GM08714 (cell line): ENCODE results near the gene PCGF2.

ENCODE experiments used
- H3K4me3 ChIP-seq: fragments of 200-500 bp; sonication (Bioruptor generic); 2 replicates; pipeline ENCODE4 v1.5.1; 2014; ENCODE audit warnings: mild to moderate bottlenecking, low read length, inconsistent platforms
- ZNF274 ChIP-seq: IDR thresholded peaks from 2 replicates; pipeline ENCODE4 v1.6.1; 2012; ENCODE audit warnings: mild to moderate bottlenecking, low read depth, low read length

The PCGF2 gene

DNA sequence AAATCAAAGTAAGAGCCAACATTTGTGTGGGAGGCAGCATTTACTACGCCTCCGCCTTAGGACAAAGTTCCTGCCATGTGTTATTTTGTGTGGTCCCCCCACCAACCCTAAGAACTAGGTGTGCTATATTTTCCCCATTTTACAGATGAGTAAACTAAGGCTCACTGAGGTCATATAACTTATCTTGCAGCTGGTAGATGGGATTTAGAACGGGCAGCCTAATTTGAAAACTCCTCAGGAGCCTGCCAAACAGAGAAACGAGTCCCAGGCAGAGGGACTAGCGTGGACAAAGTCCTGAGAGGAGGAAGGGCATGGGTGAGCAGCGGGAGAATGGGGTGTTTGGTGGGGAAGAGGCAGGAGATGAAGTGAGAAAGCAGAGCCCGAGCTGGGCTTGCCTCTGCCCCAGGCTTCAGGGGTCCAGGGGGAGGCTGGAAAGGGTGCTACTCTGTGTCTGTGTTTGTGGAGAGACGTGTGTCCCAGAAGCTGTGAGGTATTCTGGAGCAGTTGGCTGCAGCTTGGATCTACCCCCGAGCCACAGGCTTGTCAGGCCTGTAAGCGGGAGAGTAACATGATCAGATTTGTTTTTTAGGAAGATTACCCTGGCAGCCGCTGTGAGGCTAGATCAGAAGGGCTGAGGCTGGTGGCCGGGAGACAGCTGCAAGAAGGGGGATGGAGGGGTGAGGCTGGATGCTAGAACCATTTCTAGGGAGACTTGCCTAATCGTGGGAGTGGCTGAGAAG is 38.1 kb downstream of the PCGF2 start:
- no peak overlapping the region for H3K4me3 ChIP-seq
- TF ChIP-seq ZNF274, result no peak

- no peak overlapping the region for H3K4me3 ChIP-seq
- no peak for TF ChIP-seq ZNF274
Measured at GRCh38 chr17:38709104-38709820, 38.9 kb downstream of the PCGF2 start.

- no peak overlapping the region for H3K4me3 ChIP-seq
- TF ChIP-seq ZNF274, result no peak
Measured at GRCh38 chr17:38707678-38708351, 40.3 kb downstream of the PCGF2 start.

DNA sequence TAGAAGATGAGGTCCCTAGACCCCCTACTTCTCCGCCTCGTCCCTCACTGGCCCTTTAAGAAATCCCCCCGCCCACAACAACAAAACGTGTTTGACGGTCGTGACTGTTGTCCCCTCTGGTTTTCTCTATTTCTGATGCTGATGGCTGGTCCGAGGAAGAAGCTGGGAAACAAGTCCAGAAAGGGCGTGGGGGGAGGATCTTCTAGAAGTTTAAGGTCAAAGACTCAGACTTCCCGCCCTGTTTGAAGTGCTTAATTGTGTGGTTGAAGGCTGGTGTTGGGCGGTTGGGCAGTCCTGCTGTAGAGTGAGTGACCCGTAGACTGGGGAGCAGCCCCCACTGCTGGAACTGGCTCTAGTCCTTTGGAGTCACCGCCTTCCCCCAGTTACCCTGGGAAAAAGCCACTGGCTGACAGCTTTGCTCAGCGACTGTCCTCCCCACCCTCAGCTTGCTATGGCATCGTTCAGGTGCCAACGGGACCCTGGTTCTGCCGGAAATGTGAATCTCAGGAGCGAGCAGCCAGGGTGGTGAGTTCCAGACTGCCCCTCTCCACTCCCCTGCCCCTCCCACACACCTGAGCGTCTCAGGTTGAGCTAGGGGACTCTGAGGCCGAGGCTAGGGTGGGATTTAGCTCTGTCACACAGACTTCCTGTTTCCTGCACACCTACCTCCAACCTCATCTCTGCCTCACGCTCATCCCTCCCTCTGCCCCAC is 41.5 kb downstream of the PCGF2 start:
- no peak for TF ChIP-seq ZNF274
- peak overlapping the region; percentile 94 for H3K4me3 ChIP-seq

- no peak for TF ChIP-seq ZNF274
Measured at GRCh38 chr17:38705803-38706504, 42.2 kb downstream of the PCGF2 start.

GRCh38 chr17:38705523-38705802 is 42.7 kb downstream of the PCGF2 start:
- TF ChIP-seq ZNF274, result no peak
- peak overlapping the region; percentile 94 for H3K4me3 ChIP-seq

More at GRCh38 chr17:38705803-38706504, 42.2 kb downstream of the PCGF2 start:
- peak overlapping the region; percentile 94 for H3K4me3 ChIP-seq

DNA sequence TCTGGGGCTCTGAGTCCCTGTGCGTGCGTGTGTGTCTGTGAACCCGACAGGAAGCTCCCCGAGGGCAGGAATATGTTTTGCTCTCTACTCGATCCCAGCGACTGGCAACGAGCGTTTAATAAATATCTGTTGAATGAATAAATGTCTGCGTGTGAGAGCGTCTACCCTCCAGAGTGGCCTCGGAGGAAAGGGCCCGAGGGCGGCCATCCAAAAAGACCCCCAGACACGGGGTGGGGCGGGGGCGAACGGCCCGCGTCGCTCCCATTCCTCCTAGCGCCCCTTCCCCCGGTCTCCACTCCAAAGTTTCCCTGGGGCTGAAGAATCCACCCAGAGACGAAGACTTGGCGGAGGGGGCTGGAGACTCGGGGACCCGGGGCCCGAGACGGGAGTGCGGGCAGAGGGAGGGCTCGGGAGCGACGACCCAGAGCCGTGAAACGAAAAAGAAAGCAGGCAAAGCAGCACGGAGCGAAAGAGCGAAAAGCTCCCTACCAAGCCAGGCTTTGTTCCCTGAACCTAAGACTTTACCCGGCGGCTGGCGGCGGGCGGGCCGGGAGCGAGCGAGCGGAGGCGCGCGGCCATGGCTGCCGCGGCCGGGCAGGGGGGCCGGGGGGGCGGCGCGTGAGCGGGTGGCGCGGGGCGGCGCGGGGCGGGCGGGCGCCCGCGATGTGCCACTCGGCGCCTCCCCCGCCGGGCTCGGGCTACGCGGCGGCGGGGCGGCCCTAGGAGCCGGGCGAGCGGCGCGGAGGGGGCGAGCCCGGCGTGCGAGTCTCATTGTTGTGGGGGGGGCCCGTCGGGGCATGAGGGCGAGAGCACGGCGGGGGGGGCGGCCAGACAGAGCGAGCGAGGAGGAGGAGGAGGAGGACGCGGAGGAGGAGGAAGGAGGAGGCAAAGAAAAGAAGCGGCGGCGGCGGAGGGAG is 43.3 kb downstream of the PCGF2 start, which contains the start of gene MLLT6:
Gene MLLT6 (plus strand): TSS at position 668 of the 917 bp plus-strand sequence. CDS start 360 bp downstream, outside the sequence.
- H3K4me3 ChIP-seq, result peak within 1 kb of the TSS; percentile 94
- TF ChIP-seq ZNF274, result no peak

DNA sequence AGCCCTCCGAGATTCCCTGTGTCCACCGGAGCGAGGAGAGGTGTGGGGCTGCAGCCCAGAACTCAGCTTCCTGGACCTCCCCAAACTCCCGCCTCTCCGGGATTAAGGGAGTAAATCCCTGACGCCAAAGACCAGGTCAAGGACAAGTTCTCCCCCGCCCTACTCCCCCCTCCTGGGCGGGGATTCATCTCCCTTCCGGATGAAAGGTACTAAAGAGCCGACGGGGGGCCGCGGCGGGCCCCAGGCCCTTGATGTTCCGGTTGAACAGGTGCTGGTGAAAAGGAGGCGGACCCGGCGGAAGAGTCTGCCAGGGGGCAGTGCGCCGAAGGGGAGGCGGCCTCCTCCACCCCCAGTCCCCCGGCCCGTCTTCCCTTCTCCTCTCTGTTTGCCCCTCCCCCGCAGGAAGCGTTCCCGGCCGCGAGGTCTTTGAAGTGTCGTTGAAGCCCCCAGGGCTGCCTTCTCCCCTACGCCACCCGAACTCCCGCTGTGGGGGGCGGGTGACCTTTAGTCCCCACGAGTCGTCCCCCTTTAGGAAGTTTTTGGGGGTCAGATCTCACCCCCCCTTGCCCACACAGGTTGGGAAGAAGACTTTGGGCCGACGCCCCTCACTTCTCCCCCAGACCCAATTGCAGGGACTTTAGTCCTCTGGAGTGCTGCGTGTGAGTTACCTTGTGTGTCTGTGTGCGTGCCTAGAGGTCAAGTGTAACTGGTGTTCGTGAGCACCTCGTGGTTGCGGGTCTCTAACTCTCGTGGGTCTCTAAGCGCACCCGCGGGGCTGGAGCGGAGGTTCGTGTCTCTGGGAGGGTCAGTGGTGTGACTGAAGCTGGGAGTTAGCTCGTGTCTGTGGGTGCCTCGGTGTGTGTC is 44.2 kb downstream of the PCGF2 start:
- no peak for TF ChIP-seq ZNF274
- H3K4me3 ChIP-seq, result peak overlapping the region; percentile 57

GRCh38 chr17:38702916-38703741 is 45.0 kb downstream of the PCGF2 start:
- peak overlapping the region; percentile 57 for H3K4me3 ChIP-seq
- no peak for TF ChIP-seq ZNF274

DNA sequence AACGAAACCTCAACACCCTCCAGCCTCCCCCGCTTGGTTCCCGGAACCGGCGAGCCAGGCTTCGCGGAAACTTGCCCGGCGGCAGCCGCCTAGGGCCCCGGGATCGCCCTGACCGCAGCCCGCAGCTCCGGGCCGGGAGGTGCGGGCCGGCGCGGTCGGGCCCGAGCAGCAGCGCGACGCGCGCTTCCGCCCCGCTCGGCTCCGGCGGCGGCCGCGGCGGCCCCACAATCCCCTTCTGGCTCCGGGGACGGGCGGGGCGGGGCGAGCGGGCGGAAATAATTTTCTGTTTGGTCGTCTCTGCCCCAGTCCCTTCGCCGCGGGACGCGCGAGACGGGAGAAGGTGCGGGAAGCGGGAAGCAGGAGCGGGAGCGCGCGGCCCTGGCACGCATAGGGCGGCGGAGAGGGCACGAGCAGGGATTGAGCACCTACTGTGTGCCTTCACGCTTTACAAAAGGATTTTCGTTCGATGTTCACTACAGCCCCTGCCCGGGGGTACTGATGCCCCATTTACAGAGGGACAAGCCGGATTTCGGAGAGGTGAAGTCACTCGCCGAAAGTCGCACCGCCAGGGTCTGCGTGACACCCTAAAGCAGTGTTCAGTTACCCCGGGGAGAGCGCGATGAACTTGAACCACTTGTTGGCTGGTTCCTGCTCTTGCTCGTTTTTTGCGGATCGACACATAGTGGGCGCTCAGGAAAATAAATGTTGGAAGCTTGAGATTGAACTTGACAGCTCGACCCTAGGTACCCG is 45.8 kb downstream of the PCGF2 start:
- no peak for TF ChIP-seq ZNF274
- peak overlapping the region; percentile 57 for H3K4me3 ChIP-seq
